NCI-H446 (cell line): ENCODE data around the gene ACTA2.

Source experiments
- DNase-seq, 2 experiments: peaks; one replicate each; lab custom pipeline; 2025; lab: John Stamatoyannopoulos, UW

The ACTA2 gene

DNA sequence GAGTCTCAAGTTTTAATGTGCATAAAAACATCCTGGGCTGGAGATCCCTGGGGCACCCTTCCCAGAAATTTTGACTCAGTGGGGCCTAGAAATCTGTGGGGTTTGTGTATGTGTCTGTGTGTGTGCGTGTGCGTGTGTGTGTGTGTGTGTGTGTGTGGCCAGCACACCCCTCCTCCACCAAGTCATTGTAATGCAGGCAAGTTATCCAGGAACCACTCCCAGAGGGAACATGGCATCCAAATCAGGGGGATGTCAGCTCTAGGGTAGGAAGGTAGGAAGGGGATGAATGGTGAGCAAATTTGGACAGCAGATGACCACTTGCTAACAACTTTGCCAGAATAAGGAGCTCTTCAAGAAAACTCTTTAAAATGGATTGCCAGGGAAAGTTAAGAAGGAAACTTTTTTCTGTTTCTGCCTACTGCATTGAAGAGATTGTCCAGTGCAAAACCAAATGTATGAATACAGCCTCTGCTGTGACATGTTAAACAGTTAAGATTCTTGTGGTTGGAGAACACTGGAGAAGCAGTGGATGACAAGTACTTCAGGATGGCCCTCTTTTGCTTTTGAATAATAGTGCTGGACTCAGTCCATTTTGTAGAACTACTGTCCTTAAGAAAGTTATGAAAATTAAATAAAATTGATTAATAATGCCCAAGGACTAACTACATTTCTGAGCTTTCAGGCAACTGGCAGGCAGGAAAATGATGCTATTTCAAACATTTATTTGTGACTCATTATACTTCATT lies 60.2 kb downstream of the ACTA2 start:
- DNase-seq, result no peak

DNA sequence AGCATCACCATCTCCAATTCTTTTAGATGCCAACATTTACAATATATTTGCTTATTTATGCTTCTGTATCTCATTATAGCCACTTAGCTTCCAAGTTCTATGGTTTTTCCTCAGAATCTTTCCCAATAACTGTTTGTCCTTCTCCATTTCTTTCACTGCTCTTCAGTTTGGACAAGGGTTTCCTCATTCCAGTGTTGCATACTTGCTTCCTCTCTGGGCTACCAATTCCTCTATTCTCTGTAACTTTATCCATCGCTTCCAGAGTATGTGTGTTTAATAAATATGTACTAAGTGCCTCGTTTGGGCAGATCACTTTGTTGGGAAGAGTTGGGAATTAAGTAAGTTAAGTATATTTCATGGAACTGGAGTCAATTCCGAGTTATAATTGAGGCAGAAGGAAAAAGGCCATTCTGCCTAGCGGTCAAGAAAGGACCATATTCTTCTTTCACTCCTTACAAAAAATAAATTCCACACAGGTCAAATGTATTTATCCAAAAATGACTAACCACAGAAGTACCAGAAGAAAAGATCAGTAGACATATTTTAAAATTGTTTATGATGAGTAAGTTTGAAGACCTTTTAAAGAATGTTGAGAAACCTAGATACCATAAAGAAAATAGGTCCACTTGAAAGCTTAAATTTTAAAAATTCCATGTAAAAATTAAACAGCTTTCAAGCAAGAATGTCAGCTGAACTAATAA lies 61.7 kb downstream of the ACTA2 start:
- no peak for DNase-seq

DNA sequence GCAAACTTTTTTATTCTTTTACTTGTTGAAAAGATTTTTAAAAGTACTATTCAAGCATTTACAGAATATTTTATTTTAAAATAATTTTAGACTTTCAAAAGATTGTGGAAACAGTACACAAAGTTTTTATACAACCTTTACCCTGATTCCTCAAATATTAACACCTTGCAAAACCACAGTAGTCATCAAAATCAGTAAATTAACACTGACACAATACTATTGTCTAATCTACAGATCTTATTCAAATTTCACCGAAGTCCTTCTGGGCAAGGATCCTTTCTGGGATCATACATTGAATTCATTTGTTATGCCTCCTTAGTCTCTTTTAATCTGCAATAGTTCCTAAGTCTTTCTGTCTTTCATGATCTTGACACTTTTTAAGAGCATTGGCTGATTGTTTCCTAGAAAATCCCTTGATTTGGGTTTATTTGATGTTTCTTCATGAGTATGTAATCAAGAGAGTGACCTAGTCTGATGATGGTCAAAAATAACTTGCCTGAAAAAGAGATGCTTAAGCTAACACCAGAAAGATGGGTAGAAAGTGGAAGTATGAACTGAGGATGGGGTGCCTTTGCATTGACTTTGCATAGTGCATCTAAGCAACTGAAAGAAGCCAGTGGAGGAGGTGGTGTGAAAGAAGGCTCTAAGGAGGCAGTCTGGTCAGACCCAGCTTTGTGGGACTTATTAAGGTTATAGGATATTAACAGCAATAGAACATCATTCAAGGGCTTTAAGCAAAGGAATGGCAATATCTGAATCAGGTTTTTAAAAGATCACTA lies 62.8 kb downstream of the ACTA2 start:
- DNase-seq, result no peak

DNA sequence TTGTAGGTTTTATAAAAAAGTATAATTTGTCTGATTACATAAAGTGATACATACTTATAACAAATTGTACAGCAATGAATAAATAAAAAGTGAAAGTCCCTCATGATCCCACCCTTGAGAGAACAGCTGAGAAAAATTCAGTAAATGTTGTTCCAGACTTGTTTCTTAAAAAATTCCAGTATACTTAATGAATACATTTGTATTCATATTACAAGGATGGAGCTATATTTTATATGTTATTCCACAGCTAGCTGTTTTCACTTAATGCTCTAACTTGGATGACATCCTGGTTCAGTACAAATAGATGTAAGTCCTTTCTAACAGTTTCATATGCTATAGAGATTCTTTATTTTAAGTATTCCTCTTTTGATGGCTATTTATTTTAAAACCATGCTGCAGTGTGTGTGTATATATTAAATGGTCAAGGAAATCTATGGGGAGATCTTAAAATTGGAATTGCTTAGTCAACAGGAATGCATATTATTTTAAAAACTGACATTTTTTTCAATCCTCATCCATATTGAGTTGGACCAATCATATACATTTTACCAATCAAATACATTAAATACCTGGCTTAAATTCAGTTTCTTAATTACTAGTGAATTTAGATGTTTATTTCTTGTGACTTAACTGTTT lies 63.6 kb downstream of the ACTA2 start:
- DNase-seq, result no peak

DNA sequence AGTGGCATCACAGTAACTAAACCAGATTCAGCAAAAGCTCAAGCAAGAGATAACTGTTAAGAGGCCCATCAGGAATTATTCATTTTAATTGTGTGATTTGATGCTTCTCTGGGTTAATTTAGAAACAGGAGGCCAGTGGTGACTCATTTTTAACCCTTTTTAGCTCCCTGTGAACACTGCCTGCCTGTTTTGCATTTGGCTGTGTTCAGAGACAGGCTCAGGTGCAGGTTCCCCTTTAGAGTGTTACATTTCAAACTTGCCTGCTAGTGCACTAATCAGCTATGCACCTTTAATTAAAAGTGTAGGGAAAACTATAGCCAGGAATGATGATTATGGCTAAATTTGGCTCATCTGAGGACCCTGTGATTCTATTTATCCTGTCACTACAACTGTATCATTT lies 66.0 kb downstream of the ACTA2 start:
- DNase-seq, result peak in 1 of 2 experiments; percentile 4
